Testis (tissue), 3 donors: ENCODE results near the gene FAM219B. TPM values are rescaled to one million over a fixed set of nuclear protein-coding genes. Genes with fewer than 3 reads are reported as not detected.

Experiments used
- DNase-seq: peaks from one replicate; pipeline ENCODE4 v3.0.0-alpha.2; 2019
- H3K27ac ChIP-seq, 2 donors: fragments of 200-600 bp; sonication (generic); one replicate each; pipeline ENCODE4 v1.5.1; 2019
- H3K27me3 ChIP-seq: fragments of 200-600 bp; sonication (generic); one replicate; pipeline ENCODE4 v1.5.1; 2019
- H3K36me3 ChIP-seq: fragments of 200-600 bp; sonication (generic); one replicate; pipeline ENCODE4 v1.5.1; 2017; ENCODE audit warnings: low read depth; ENCODE audit errors: missing control alignments
- H3K4me1 ChIP-seq: fragments of 200-600 bp; sonication (generic); one replicate; pipeline ENCODE4 v1.5.1; 2019
- H3K4me3 ChIP-seq, 2 donors: fragments of 200-600 bp; sonication (generic); one replicate each; pipeline ENCODE4 v1.5.1; 2017 to 2019
- H3K9me3 ChIP-seq: fragments of 200-600 bp; sonication (generic); one replicate; pipeline ENCODE4 v1.5.1; 2017
- CTCF ChIP-seq, 3 experiments: fragments of 450-650 bp in 2 of 3; fragments of 200-600 bp in 1 of 3; sonication (generic) in 1 of 3; IDR thresholded peaks; one replicate each; pipeline ENCODE4 v1.5.1; 2016 to 2019; ENCODE audit warnings: antibody characterized with exemption in 3 of 3, mild to moderate bottlenecking in 2 of 3, moderate library complexity in 1 of 3
- POLR2A ChIP-seq: fragments of 450-650 bp; IDR thresholded peaks from one replicate; pipeline ENCODE4 v1.6.1; 2017; ENCODE audit warnings: antibody characterized with exemption, mild to moderate bottlenecking, moderate library complexity
- WGBS, 2 donors: methylation state at CpG; one replicate each; pipeline ENCODE4 v1.1.5; 2018; 5-methylcytosine and 5-hydroxymethylcytosine counted together
- intact Hi-C: fragments of 100-400 bp; cut with DNase I; formaldehyde crosslinking; loops from one replicate; pipeline ENCODE4 v1.15.1; 2023; ENCODE audit warnings: low total_unique reads
- polyA plus RNA-seq: library from polyadenylated mRNA; stranded (reverse); fragments of 350-450 nt; fragmentation: Illumina TruSeq; extraction: RNeasy Lipid Tissue Mini Kit (QIAGEN cat#74804); gene quantifications from one replicate; pipeline ENCODE4 v1.2.3, GENCODE V29; 2014; ENCODE audit warnings: low read depth, low replicate concordance; ENCODE audit not compliant: insufficient read depth
- total RNA-seq, 2 donors: library from RNA; depleted of rRNA; stranded (reverse); fragments of >200 nt; gene quantifications; one replicate each; pipeline ENCODE4 v1.2.3, GENCODE V29; 2016

FAM219B gene
- total and polyA plus RNA-seq, 3 donors from 2014 or later = 32.6 to 40.6 (median 40.2) TPM

- H3K36me3 ChIP-seq = no peaks in the 10 kb centered on the region
- no peaks in the 10 kb centered on the region for H3K27me3 ChIP-seq
- H3K9me3 ChIP-seq = no peaks in the 10 kb centered on the region
- intact Hi-C loops = no loop called here
- WGBS, 2 donors = 25 to 35% methylated on average over 1 of the region's 1 CpG
- TF ChIP-seq CTCF (IDR thresholded peaks at IDR 0.05) = no peak
- TF ChIP-seq POLR2A = no peak
- H3K4me3 ChIP-seq = no peak overlapping the region
- no peak for DNase-seq
- peaks cover 41% of the 10 kb centered on the region for H3K4me1 ChIP-seq
- H3K27ac ChIP-seq = peak overlapping the region in 1 of 2 donors; percentile 64
These were observed 39.1 kb downstream of the FAM219B start for GRCh38 chr15:74867466-74868038.

GRCh38 chr15:74866090-74866489, 40.6 kb downstream of the FAM219B start:
- Histone ChIP-seq H3K27ac (no peak overlapping the region), H3K36me3 (no peaks in the 10 kb centered on the region), H3K27me3 (no peaks in the 10 kb centered on the region), H3K4me1 (peaks cover 30% of the 10 kb centered on the region), H3K4me3 (no peak overlapping the region), H3K9me3 (no peaks in the 10 kb centered on the region)
- 85 to 87% methylated on average over 6 of the region's 6 CpGs for WGBS, 2 donors
- intact Hi-C loops = no loop called here
- TF ChIP-seq POLR2A (no peak), CTCF (IDR thresholded peaks at IDR 0.05) (no peak)
- no peak for DNase-seq

DNA sequence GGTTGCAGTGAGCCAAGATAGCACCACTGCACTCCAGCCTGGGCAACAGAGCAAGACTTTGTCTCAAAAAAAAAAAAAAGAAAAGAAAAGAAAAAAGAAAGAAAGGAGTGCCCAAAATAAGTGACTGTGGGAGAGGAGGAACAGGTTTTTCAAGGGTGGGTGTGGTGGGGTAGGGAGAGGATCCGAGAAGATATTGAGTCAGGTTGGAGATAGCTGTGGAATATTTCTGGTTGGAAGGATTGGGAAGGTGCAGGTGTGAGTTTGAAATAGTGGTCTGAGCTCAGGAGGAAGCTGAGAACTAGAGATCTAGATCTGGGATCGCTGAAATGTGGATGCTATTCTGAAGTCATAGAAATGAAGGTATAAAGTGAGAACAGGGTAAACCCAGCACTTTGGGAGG, 41.3 kb downstream of the FAM219B start:
- intact Hi-C loops = no loop called here
- no peaks in the 10 kb centered on the region for H3K36me3 ChIP-seq
- peaks cover 25% of the 10 kb centered on the region for H3K4me1 ChIP-seq
- no peak overlapping the region for H3K27ac ChIP-seq
- TF ChIP-seq CTCF (IDR thresholded peaks at IDR 0.05) = no peak
- TF ChIP-seq POLR2A = no peak
- 80 to 92% methylated on average over 2 of the region's 2 CpGs for WGBS, 2 donors
- no peaks in the 10 kb centered on the region for H3K9me3 ChIP-seq
- no peak for DNase-seq
- no peak overlapping the region for H3K4me3 ChIP-seq
- no peaks in the 10 kb centered on the region for H3K27me3 ChIP-seq

DNA sequence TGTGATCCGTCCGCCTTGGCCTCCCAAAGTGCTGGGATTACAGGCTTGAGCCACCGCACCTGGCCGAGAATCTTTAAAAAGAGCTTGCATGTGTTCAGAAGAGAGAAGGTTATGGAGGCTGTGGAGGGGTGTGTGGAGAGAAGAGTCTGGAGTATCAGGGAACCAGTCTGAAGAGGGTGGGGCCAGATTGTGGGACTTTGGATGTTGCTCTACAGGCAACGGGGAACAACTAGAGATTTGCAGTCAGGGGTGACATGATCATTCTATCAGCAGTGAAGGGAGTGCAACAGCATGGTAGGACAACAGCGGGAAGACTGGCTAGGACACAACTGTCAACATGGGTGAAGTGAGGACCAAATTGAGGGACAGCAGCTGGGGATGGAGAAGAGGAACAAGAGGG, 42.4 kb downstream of the FAM219B start:
- Histone ChIP-seq H3K27me3 (no peaks in the 10 kb centered on the region), H3K27ac (no peak overlapping the region), H3K4me3 (no peak overlapping the region), H3K9me3 (no peaks in the 10 kb centered on the region), H3K4me1 (peaks cover 16% of the 10 kb centered on the region), H3K36me3 (no peaks in the 10 kb centered on the region)
- TF ChIP-seq CTCF (IDR thresholded peaks at IDR 0.05) = no peak
- TF ChIP-seq POLR2A = no peak
- no peak for DNase-seq
- intact Hi-C loops = no loop called here
- WGBS, 2 donors = 90% methylated on average over 6 of the region's 6 CpGs
